Stomach (tissue), 9 donors: ENCODE results near the gene TRPC5OS. TPM values are rescaled to one million over a fixed set of nuclear protein-coding genes. Genes with fewer than 3 reads are reported as not detected.

Experiments
- DNase-seq, 2 donors: peaks; one replicate each; pipeline versions ENCODE4 v3.0.0 to v3.0.0-alpha.2; 2013 to 2019
- H3K27ac ChIP-seq, 5 donors: fragments of 200-600 bp in 4 of 5; sonication (generic) in 4 of 5; one replicate each; pipeline ENCODE4 v1.5.1; 2013 to 2019; ENCODE audit warnings: mild to moderate bottlenecking in 1 of 5, moderate library complexity in 1 of 5
- H3K27me3 ChIP-seq, 3 donors: fragments of 200-600 bp; sonication (generic); one replicate each; pipeline ENCODE4 v1.5.1; 2017 to 2019; ENCODE audit warnings: mixed run types in 1 of 3
- H3K36me3 ChIP-seq, 4 donors: fragments of 200-600 bp; sonication (generic); 1 replicate in 3 of 4; 2 replicates in 1 of 4; pipeline ENCODE4 v1.5.1; 2016 to 2019
- H3K4me1 ChIP-seq, 4 donors: fragments of 200-600 bp; sonication (generic); one replicate each; pipeline ENCODE4 v1.5.1; 2016 to 2019
- H3K4me3 ChIP-seq, 4 donors: fragments of 200-600 bp; sonication (generic) in 3 of 4; one replicate each; pipeline ENCODE4 v1.5.1; 2016 to 2019; ENCODE audit warnings: mild to moderate bottlenecking in 1 of 4
- H3K9me3 ChIP-seq, 4 donors: fragments of 200-600 bp; sonication (generic); one replicate each; pipeline ENCODE4 v1.5.1; 2016 to 2019
- CTCF ChIP-seq, 7 experiments: fragments of 450-650 bp in 4 of 7; fragments of 200-600 bp in 3 of 7; sonication (generic) in 3 of 7; IDR thresholded peaks; one replicate each; pipeline ENCODE4 v1.5.1; 2016 to 2019; ENCODE audit warnings: antibody characterized with exemption in 7 of 7, control low read depth in 2 of 7, mild to moderate bottlenecking in 1 of 7
- EP300 ChIP-seq: sonication (generic); formaldehyde crosslinking; IDR thresholded peaks from one replicate; pipeline ENCODE4 v1.6.1; 2017; ENCODE audit warnings: antibody characterized with exemption
- POLR2A ChIP-seq, 4 donors: fragments of 450-650 bp; IDR thresholded peaks; one replicate each; pipeline ENCODE4 v1.6.1; 2016; ENCODE audit warnings: antibody characterized with exemption in 4 of 4, control low read depth in 2 of 4, mild to moderate bottlenecking in 1 of 4, moderate library complexity in 1 of 4
- POLR2AphosphoS5 ChIP-seq, 3 donors: sonication (generic); formaldehyde crosslinking; IDR thresholded peaks; one replicate each; pipeline ENCODE4 v1.6.1; 2016; ENCODE audit warnings: antibody characterized with exemption in 3 of 3
- WGBS, 5 donors: extraction: QIAGEN DNeasy Blood & Tissue Kit in 3 of 5; methylation state at CpG; one replicate each; pipeline versions ENCODE4 v1.1.5 to v1.1.7; 2013 to 2018; 5-methylcytosine and 5-hydroxymethylcytosine counted together
- intact Hi-C: fragments of 100-400 bp; cut with DNase I; formaldehyde crosslinking; loops from one replicate; pipeline ENCODE4 v1.15.1; 2023; ENCODE audit warnings: low total_unique reads
- polyA plus RNA-seq, 3 donors: library from polyadenylated mRNA; stranded (reverse); fragments of 200-250 nt; gene quantifications; one replicate each; pipeline ENCODE4 v1.2.3, GENCODE V29; 2013
- total RNA-seq, 5 donors: library from RNA; depleted of rRNA; stranded (reverse); fragments of >200 nt; gene quantifications; one replicate each; pipeline versions ENCODE4 v1.1.0 to v1.2.3, GENCODE V29; 2014 to 2016
- donor health status: healthy with polysubstance abuse.
- donor health status: Bipolar disorder and iron deficiency.
- donor health status: healthy.

Gene TRPC5OS
- total and polyA plus RNA-seq, 8 donors, result not detected

- no peaks in the 10 kb centered on the region for H3K4me1 ChIP-seq
- no peaks in the 10 kb centered on the region for H3K36me3 ChIP-seq
- H3K27ac ChIP-seq, result no peak overlapping the region
- intact Hi-C loops, result no loop called here
- peak in 1 of 2 donors; percentile 14 for DNase-seq
- TF ChIP-seq POLR2A (IDR thresholded peaks at IDR 0.05) (no peak), CTCF (IDR thresholded peaks at IDR 0.05) (no peak), EP300 (no peak), POLR2AphosphoS5 (IDR thresholded peaks at IDR 0.05) (no peak)
- no peak overlapping the region for H3K4me3 ChIP-seq
- peaks cover 0 to 7% (median 0%) of the 10 kb centered on the region in 3 donors for H3K27me3 ChIP-seq
- whole genome bisulfite sequencing, 5 donors, result 73 to 100% (median 75%) methylated on average over 1 of the region's 1 CpG
- no peaks in the 10 kb centered on the region for H3K9me3 ChIP-seq
Observed at GRCh38 chrX:111837197-111837596, 38.8 kb upstream of the TRPC5OS start.

DNA sequence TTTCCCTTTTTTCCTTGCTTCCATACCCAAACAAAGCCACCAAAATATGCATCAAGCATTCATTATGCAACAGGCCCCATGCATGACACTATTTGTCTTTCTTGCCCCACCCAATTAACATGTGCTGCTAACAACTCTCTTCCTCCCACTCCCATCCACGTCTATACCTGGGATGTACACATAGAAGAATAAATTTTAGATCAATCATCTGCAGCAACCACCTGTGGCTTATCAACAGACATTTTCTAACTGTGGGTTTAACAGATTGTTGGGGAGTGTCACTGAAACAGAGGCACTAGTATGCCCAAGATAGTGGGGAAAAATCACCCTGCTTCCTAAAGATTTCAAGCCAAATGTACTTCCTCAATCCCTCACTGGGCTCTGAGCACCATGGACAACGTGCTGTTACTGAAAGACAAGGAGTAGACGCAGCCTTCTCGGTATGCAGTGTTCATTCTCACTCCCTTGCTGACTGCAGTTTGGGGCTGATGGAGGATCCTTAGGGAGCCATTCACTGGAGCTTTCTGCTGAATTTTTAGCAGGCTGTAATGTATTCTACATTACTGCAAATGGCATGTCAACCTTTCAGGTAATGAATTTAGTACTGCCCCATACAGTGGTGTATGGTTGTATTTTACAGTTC is 28.4 kb upstream of the TRPC5OS start:
- peaks cover 0 to 3% (median 0%) of the 10 kb centered on the region in 3 donors for H3K27me3 ChIP-seq
- no peak overlapping the region for H3K4me3 ChIP-seq
- 27 to 57% (median 47%) methylated on average over 3 to 4 of the region's 4 CpGs for WGBS, 5 donors

GRCh38 chrX:111848541-111848940 is 27.4 kb upstream of the TRPC5OS start:
- Histone ChIP-seq H3K36me3 (no peaks in the 10 kb centered on the region), H3K4me1 (no peaks in the 10 kb centered on the region), H3K27ac (no peak overlapping the region), H3K9me3 (no peaks in the 10 kb centered on the region), H3K27me3 (peaks cover 0 to 3% (median 0%) of the 10 kb centered on the region in 3 donors), H3K4me3 (no peak overlapping the region)
- 74 to 94% (median 82%) methylated on average over 5 of the region's 5 CpGs for WGBS, 5 donors
- no peak for DNase-seq
- no peak for TF ChIP-seq CTCF (IDR thresholded peaks at IDR 0.05)
- no peak for TF ChIP-seq POLR2AphosphoS5 (IDR thresholded peaks at IDR 0.05)
- no peak for TF ChIP-seq POLR2A (IDR thresholded peaks at IDR 0.05)
- no peak for TF ChIP-seq EP300
- intact Hi-C loops, result no loop called here

More for the DNA sequence above, 28.4 kb upstream of the TRPC5OS start:
- Histone ChIP-seq H3K4me1 (no peaks in the 10 kb centered on the region), H3K36me3 (no peaks in the 10 kb centered on the region), H3K27ac (no peak overlapping the region), H3K9me3 (no peaks in the 10 kb centered on the region)
- TF ChIP-seq POLR2A (IDR thresholded peaks at IDR 0.05), result no peak
- TF ChIP-seq CTCF (IDR thresholded peaks at IDR 0.05), result no peak
- no peak for TF ChIP-seq POLR2AphosphoS5 (IDR thresholded peaks at IDR 0.05)
- TF ChIP-seq EP300, result no peak
- intact Hi-C loops, result no loop called here
- no peak for DNase-seq

DNA sequence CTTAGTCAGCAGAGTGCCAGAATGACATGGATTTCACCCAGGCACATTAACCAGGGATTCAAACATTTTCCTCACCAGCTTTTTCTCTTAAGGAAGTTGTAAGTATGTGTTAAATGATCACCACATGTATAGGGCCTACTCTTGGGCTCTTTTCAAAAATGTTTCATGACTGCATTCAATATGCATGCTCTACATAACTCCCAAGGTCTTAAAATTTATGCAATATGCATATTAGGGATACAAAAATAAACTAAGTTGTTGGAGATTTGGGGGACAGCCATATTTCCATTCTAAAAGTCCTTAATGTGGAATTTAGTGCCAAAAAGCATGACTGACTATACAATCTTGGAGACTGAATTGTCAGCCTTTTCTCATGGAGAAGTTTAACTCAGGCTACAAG is 25.0 kb upstream of the TRPC5OS start:
- Histone ChIP-seq H3K27ac (no peak overlapping the region), H3K27me3 (no peaks in the 10 kb centered on the region), H3K9me3 (no peaks in the 10 kb centered on the region), H3K4me3 (no peak overlapping the region), H3K4me1 (no peaks in the 10 kb centered on the region), H3K36me3 (no peaks in the 10 kb centered on the region)
- DNase-seq, result peak in 1 of 2 donors; percentile 36
- intact Hi-C loops, result no loop called here
- TF ChIP-seq CTCF (IDR thresholded peaks at IDR 0.05) (no peak), EP300 (no peak), POLR2AphosphoS5 (IDR thresholded peaks at IDR 0.05) (no peak), POLR2A (IDR thresholded peaks at IDR 0.05) (no peak)
